SU-DHL-6 (cell line): ENCODE data around the gene BBS7.

ENCODE experiments used
- H2AFZ ChIP-seq: fragments of 200-600 bp; sonication (generic); 2 replicates; pipeline ENCODE4 v1.6.1; 2014; ENCODE audit warnings: low read depth, mild to moderate bottlenecking, moderate library complexity, mixed read lengths, antibody characterized with exemption, low read length; ENCODE audit not compliant: severe bottlenecking
- H3F3A ChIP-seq: fragments of 200-600 bp; shearing (Covaris generic); 2 replicates; pipeline ENCODE4 v1.6.0; 2016; ENCODE audit warnings: antibody characterized with exemption, mild to moderate bottlenecking; ENCODE audit not compliant: insufficient read depth
- H3K27ac ChIP-seq: fragments of 200-600 bp; sonication (generic); 2 replicates; pipeline ENCODE4 v1.5.1; 2016; ENCODE audit warnings: low read depth, mild to moderate bottlenecking, low read length, moderate library complexity, mixed read lengths
- H3K27me3 ChIP-seq: fragments of 200-600 bp; sonication (generic), shearing (Covaris generic); 2 replicates; pipeline ENCODE4 v1.6.0; 2014; ENCODE audit warnings: mild to moderate bottlenecking, low read length
- H3K36me3 ChIP-seq: fragments of 200-600 bp; sonication (generic); 2 replicates; pipeline ENCODE4 v1.6.1; 2014; ENCODE audit warnings: mild to moderate bottlenecking, low read length, mixed read lengths
- H3K4me2 ChIP-seq: fragments of 300-600, 200-600 bp; shearing (Covaris generic), sonication (generic); 2 replicates; pipeline ENCODE4 v1.6.0; 2014; ENCODE audit warnings: low read length, low read depth, mild to moderate bottlenecking; ENCODE audit not compliant: poor library complexity, severe bottlenecking
- H3K4me3 ChIP-seq: fragments of 200-600 bp; sonication (generic); 2 replicates; pipeline ENCODE4 v1.5.1; 2014; ENCODE audit warnings: antibody characterized with exemption, low read length, mild to moderate bottlenecking, mixed read lengths; ENCODE audit not compliant: insufficient read depth, poor library complexity, severe bottlenecking
- H3K79me2 ChIP-seq: fragments of 200-600 bp; sonication (generic); 2 replicates; pipeline ENCODE4 v1.6.1; 2014; ENCODE audit warnings: mild to moderate bottlenecking, low read length, moderate library complexity; ENCODE audit not compliant: insufficient read depth
- H3K9ac ChIP-seq: fragments of 200-600 bp; sonication (generic); 2 replicates; pipeline ENCODE4 v1.7.0; 2014; ENCODE audit warnings: mild to moderate bottlenecking, low read length
- H3K9me2 ChIP-seq: fragments of 200-600 bp; sonication (generic); replicated peaks from 2 replicates; pipeline ENCODE4 v1.6.1; 2014; ENCODE audit warnings: low read length; ENCODE audit not compliant: insufficient read depth
- H3K9me3 ChIP-seq: fragments of 200-600 bp; sonication (generic); 2 replicates; pipeline ENCODE4 v1.6.1; 2014; ENCODE audit warnings: low read length, mixed read lengths; ENCODE audit not compliant: insufficient read depth
- H4K20me1 ChIP-seq: fragments of 200-600 bp; sonication (generic); 2 replicates; pipeline ENCODE4 v1.6.1; 2014; ENCODE audit warnings: low read depth, mild to moderate bottlenecking, antibody characterized with exemption, low read length, moderate library complexity, mixed read lengths
- CTCF ChIP-seq: fragments of 200-600 bp; sonication (generic); IDR thresholded peaks from one replicate; pipeline ENCODE4 v1.5.1; 2017; ENCODE audit warnings: antibody characterized with exemption, mild to moderate bottlenecking, low read length, moderate library complexity; ENCODE audit not compliant: insufficient read depth, poor library complexity, severe bottlenecking
- EZH2phosphoT487 ChIP-seq: fragments of 200-600 bp; sonication (generic), shearing (Covaris generic); conservative IDR thresholded peaks from 2 replicates; pipeline ENCODE4 v1.6.1; 2018; ENCODE audit warnings: mild to moderate bottlenecking, antibody characterized with exemption, low read length, moderate library complexity, mixed read lengths

BBS7 gene

GRCh38 chr4:121838136-121838535 lies 32.1 kb downstream of the BBS7 start:
- no peak for TF ChIP-seq EZH2phosphoT487
- no peak for TF ChIP-seq CTCF
- Histone ChIP-seq H3K9me2 (no peaks in the 10 kb centered on the region), H2AFZ (no peak overlapping the region), H3K79me2 (no peaks in the 10 kb centered on the region), H3K4me2 (no peak overlapping the region), H3K9ac (no peak overlapping the region), H3F3A (no peaks in the 10 kb centered on the region), H4K20me1 (no peaks in the 10 kb centered on the region), H3K36me3 (no peaks in the 10 kb centered on the region), H3K27ac (no peak overlapping the region), H3K9me3 (no peaks in the 10 kb centered on the region), H3K27me3 (no peaks in the 10 kb centered on the region), H3K4me3 (no peak overlapping the region)

DNA sequence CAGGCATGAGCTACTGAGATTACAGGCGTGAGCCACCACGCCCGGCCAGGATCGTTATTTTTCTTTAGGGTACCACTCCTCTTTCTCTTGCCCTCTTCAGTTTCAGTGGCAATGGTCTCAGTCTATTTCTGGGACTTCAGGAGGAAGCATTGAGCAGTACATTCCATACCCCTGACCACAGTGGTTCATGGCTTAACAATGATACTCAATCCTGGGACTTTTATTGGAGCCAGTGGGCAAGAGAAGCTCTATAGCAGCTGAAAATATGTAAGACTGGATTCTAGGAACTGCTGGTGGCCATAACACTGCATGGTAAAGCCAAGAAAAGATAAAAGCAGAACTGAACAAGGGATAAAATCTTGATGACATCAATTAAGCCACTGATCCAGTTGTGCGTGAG lies 40.8 kb downstream of the BBS7 start:
- Histone ChIP-seq H3K27ac (no peak overlapping the region), H3K4me3 (no peak overlapping the region), H3F3A (no peaks in the 10 kb centered on the region), H3K27me3 (no peaks in the 10 kb centered on the region), H4K20me1 (no peaks in the 10 kb centered on the region), H2AFZ (no peak overlapping the region), H3K9me3 (no peaks in the 10 kb centered on the region), H3K36me3 (no peaks in the 10 kb centered on the region), H3K4me2 (no peak overlapping the region), H3K9me2 (no peaks in the 10 kb centered on the region), H3K79me2 (no peaks in the 10 kb centered on the region), H3K9ac (no peak overlapping the region)
- TF ChIP-seq EZH2phosphoT487 (no peak), CTCF (no peak)

GRCh38 chr4:121827853-121828252 lies 42.4 kb downstream of the BBS7 start:
- no peaks in the 10 kb centered on the region for H3K36me3 ChIP-seq
- H3K4me2 ChIP-seq = no peak overlapping the region
- H3K9ac ChIP-seq = no peak overlapping the region
- no peaks in the 10 kb centered on the region for H3K9me3 ChIP-seq
- no peak overlapping the region for H3K4me3 ChIP-seq
- H2AFZ ChIP-seq = no peak overlapping the region
- H3K27ac ChIP-seq = no peak overlapping the region
- no peaks in the 10 kb centered on the region for H3K9me2 ChIP-seq
- H4K20me1 ChIP-seq = no peaks in the 10 kb centered on the region
- H3K79me2 ChIP-seq = peaks cover 7% of the 10 kb centered on the region
- H3K27me3 ChIP-seq = no peaks in the 10 kb centered on the region
- no peak for TF ChIP-seq EZH2phosphoT487
- no peaks in the 10 kb centered on the region for H3F3A ChIP-seq

- H3K9me3 ChIP-seq = no peaks in the 10 kb centered on the region
- no peaks in the 10 kb centered on the region for H3K27me3 ChIP-seq
- H3K36me3 ChIP-seq = peaks cover 19% of the 10 kb centered on the region
- no peak overlapping the region for H3K9ac ChIP-seq
- H3F3A ChIP-seq = peaks cover 10% of the 10 kb centered on the region; the same call in 1 of the 2 replicates
- H3K9me2 ChIP-seq = no peaks in the 10 kb centered on the region
- H4K20me1 ChIP-seq = peaks cover 7% of the 10 kb centered on the region
- H3K4me2 ChIP-seq = peak overlapping the region; percentile 92
- H3K27ac ChIP-seq = peak overlapping the region; percentile 29; the same call in 1 of the 2 replicates
- peaks cover 34% of the 10 kb centered on the region for H3K79me2 ChIP-seq
- H2AFZ ChIP-seq = peak overlapping the region; percentile 59
- TF ChIP-seq EZH2phosphoT487 (no peak), CTCF (no peak)
- no peak overlapping the region for H3K4me3 ChIP-seq
These were observed 45.3 kb downstream of the BBS7 start for GRCh38 chr4:121824950-121825349.
